ENCODE results near the gene HSPB8. TPM values are rescaled to one million over a fixed set of nuclear protein-coding genes. Genes with fewer than 3 reads are reported as not detected.
"Not testable (repeated sequence)": the region's sequence is repeated elsewhere in the genome, so short reads cannot be mapped to it uniquely, and the experiment has no call there.

Gene HSPB8
- total RNA-seq, 1 experiment from 2014 or later = 56.1 TPM

DNA sequence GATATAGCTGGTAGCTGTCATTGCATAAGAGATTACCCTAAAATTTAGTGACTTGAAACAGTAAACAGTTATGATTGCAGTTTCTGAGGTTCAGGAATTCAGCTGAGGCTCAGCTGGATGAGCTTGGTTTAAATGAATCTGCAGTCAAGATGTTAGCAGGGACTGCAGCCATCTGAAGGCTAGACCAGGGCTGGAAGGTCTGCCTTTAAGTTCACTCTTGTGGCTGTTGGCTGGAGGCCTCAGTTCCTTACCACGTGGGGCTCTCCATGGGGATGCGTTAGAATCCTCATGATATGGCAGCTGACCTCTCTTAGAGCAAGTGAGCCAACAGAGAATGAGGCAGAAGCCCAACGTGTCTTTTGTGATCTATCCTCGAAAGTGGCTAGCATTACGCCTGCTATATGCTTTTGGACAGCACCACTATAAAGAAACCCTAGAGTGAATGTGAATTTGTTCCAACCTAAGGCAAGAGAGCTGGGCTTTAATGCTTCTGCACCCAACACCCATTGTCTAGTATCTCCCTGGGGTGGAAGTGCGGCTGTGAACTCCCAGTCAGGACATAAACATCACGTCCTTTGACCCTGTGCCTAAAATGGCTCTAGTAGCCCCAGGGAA, 26.0 kb downstream of the HSPB8 start:
- DNase-seq (ENCODE audit: low read depth) = no peak

GRCh38 chr12:119206348-119207062, 27.8 kb downstream of the HSPB8 start:
- no peak for DNase-seq (ENCODE audit: low read depth)

- no peak for DNase-seq (ENCODE audit: low read depth)
Measured at GRCh38 chr12:119207063-119207560, 28.4 kb downstream of the HSPB8 start.

DNA sequence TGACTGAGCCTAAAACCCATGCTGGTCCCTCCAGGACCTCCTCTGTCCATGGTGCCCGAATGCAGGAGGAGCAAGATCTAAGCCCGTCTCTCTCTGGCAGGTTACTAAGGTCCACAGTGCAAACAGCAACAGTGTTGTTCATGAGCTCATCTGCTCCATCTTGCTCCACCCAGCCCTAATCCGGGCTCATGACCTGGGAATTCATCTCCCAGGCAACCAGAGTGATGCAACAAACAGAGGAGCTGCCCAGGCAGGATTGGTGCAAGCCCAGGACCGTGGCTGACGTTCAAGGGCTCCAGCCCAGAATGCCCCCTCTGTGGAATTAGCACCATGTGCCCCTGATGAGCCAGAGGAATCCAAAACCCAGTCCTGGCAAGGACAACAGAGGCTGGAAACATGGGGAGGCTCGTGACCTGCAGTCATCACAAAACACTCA, 29.9 kb downstream of the HSPB8 start:
- peak; percentile 50 for DNase-seq (ENCODE audit: low read depth)

- DNase-seq (ENCODE audit: low read depth) = no peak
Measured at GRCh38 chr12:119211884-119212283, 33.2 kb downstream of the HSPB8 start.

- DNase-seq (ENCODE audit: low read depth) = no peak
Measured at GRCh38 chr12:119216084-119216483, 37.4 kb downstream of the HSPB8 start.

DNA sequence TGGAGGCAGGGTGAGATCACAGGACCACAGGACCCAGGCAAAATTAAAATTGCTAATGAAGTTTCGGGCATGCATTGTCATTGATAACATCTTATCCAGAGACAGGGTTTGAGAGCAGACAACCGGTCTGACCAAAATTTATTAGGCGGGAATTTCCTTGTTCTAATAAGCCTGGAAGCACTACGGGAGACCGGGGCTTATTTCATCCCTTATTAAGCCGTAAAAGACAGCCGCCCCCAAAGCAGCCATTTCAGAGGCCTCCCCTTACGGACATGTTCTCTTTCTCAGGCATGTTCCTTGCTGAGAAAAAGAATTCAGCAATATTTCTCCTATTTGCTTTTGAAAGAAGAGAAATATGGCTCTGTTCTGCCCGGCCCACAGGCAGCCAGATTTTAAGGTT, 40.1 kb downstream of the HSPB8 start:
- DNase-seq (ENCODE audit: low read depth) = not testable (repeated sequence)

DNA sequence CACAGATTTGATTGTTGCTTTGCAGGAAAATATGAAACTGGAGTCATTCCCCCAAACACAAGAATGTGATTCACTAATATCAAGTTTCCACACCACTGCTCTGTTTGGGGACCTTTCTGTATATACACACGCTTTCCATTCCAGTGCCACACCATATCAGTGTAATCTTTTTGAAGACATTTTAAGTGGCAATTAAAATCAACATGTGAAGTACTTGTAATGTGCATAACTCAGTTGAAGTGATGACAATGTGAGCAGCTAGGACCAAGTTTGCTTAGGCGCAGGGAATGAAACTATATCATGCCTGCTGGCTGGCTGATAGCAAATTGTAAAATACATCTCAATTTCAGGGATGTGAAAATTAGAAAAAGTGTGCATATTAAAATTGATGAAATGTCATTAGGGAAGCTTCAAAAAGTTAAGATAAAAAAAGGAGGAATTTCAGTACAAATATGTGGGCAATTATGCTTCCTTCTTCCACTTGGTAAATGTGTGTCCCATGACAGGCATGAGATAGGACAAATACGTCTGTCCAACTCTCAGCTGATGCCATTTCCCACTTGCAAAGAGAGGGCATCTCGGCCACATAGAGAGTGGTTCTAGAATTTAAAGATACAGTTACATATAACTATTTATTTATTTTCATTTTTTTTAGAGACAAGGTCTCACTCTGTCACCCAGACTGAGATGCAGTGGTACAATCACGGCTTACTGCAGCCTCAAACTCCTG, 43.7 kb downstream of the HSPB8 start:
- no peak for DNase-seq (ENCODE audit: low read depth)

DNA sequence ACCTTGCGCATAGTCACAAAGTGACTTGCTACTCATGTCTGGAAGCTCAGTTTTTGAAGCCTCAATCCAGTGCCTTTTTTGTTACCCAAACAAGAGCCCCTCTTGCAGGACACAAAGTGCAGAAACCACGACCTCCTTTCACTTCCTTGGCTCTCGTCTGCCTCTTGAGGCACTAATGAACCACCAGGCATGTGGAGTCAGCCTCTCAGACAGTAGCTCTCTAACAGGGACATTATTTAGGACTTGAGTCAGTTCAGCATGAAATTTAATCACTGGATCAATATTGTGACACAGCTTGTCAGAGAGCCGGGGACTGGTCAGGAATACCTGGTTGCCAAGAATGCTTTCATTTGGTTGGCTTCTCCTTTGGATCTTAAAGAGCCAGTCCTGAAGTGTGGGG, 46.7 kb downstream of the HSPB8 start:
- no peak for DNase-seq (ENCODE audit: low read depth)

DNA sequence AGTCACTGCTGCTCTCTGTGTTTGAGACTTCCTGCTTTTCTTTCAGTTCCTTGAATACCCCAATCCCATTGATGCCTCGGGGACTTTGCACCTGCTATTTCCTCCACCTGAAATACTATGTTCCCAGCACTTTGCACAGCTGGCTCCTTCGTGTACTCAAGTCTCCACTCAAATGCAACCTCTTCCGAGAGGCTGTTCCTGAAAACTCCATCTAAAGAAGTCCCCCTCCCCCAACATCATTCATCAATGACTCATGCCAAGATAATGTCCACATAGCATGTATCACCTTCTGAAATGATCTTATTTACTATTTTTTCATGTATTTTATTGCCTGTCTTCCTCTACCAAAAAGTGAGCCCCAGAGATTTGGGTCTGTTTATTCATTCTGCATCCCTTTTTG, 48.6 kb downstream of the HSPB8 start:
- DNase-seq (ENCODE audit: low read depth) = peak; percentile 36

- DNase-seq (ENCODE audit: low read depth) = no peak
Measured at GRCh38 chr12:119229205-119229604, 50.5 kb downstream of the HSPB8 start.

- peak; percentile 72 for DNase-seq (ENCODE audit: low read depth)
Measured at GRCh38 chr12:119229837-119230236, 51.1 kb downstream of the HSPB8 start.

DNA sequence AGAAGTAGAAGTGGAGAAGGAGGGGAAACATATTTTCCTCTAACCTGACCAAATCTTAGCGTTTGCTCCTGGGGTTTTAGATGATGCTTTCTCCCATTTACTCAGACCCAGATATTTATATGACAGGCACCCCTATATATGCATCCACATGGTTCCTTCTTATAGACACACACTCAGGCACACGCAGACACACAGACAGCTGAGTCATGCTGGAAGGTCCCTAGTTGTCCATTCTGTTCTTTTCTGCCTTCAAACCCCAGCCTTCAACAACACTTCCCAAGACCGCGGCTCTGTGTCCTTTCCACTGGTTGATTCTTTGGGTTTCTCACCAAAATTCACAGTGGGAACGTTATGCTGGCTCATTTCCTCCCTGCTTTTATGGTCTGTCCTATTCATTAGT, 52.1 kb downstream of the HSPB8 start:
- no peak for DNase-seq (ENCODE audit: low read depth)

GRCh38 chr12:119231774-119232173, 53.0 kb downstream of the HSPB8 start:
- no peak for DNase-seq (ENCODE audit: low read depth)

DNA sequence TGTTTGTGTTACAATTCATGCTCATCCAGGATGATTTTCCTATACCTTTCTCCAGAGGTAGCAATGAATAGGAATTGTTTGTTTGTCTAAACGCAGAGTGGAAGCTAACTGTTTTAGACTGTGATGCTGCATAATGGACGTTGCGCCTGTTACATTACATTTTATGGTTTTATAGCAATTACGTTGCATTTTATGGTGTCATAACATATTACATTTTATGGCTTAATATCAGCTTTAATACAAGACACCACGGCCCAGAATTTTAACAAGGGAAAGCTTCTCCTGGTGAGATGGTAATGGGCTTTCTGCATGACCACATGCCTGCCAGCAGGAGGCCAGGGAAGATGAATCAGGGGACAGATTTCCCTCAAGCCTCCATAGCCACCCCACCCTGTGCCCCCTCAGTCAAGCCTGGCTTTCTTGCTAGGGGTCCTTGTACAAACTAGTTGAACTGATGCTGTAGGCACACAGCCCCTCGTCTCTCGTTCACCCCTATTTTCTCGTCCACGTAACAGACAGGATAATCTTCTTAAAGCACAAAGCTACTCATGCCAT, 56.5 kb downstream of the HSPB8 start:
- no peak for DNase-seq (ENCODE audit: low read depth)

- DNase-seq (ENCODE audit: low read depth) = no peak
Measured at GRCh38 chr12:119236372-119236771, 57.6 kb downstream of the HSPB8 start.

- no peak for DNase-seq (ENCODE audit: low read depth)
Measured at GRCh38 chr12:119239040-119239439, 60.3 kb downstream of the HSPB8 start.

- DNase-seq (ENCODE audit: low read depth) = no peak
Measured at GRCh38 chr12:119241049-119241448, 62.3 kb downstream of the HSPB8 start.

- no peak for DNase-seq (ENCODE audit: low read depth)
Measured at GRCh38 chr12:119241580-119242169, 62.9 kb downstream of the HSPB8 start.
